Astrocyte (in vitro differentiated cells and primary cell): Measurements from ENCODE around the gene HNRNPU. TPM values are rescaled to one million over a fixed set of nuclear protein-coding genes. Genes with fewer than 3 reads are reported as not detected.
A peak's percentile ranks its signal among the peaks of the same experiment; 100 is the strongest.

ENCODE experiments used
- DNase-seq: peaks from one replicate; pipeline ENCODE4 v3.0.0-alpha.2; 2010; ENCODE audit warnings: low read depth
- FAIRE-seq: peaks from 2 replicates; lab custom pipeline; 2011; peaks lifted over from hg19 to GRCh38; lab: Jason Lieb, UNC
- H2AFZ ChIP-seq: 2 replicates; pipeline ENCODE4 v1.6.0; 2012; ENCODE audit warnings: low read depth, low read length, inconsistent platforms
- H3K27ac ChIP-seq: 2 replicates; pipeline ENCODE4 v1.5.1; 2011; ENCODE audit warnings: low read depth, low read length, inconsistent platforms
- H3K27me3 ChIP-seq: 2 replicates; pipeline ENCODE4 v1.6.0; 2011; ENCODE audit warnings: low read length, inconsistent platforms; ENCODE audit not compliant: insufficient read depth
- H3K36me3 ChIP-seq: 2 replicates; pipeline ENCODE4 v1.5.1; 2011; ENCODE audit warnings: low read length, inconsistent platforms; ENCODE audit not compliant: insufficient read depth
- H3K4me1 ChIP-seq: 2 replicates; pipeline ENCODE4 v1.5.1; 2011; ENCODE audit warnings: low read length, inconsistent platforms; ENCODE audit not compliant: insufficient read depth
- H3K4me2 ChIP-seq: 2 replicates; pipeline ENCODE4 v1.6.0; 2012; ENCODE audit warnings: low read length, inconsistent platforms
- H3K4me3 ChIP-seq: 2 replicates; pipeline ENCODE4 v1.5.1; 2011; ENCODE audit warnings: low read depth, mild to moderate bottlenecking, low read length, inconsistent platforms; ENCODE audit not compliant: insufficient read depth
- H3K79me2 ChIP-seq: 2 replicates; pipeline ENCODE4 v1.6.0; 2012; ENCODE audit warnings: mild to moderate bottlenecking, low read length, inconsistent platforms; ENCODE audit not compliant: insufficient read depth
- H3K9ac ChIP-seq: 2 replicates; pipeline ENCODE4 v1.6.0; 2012; ENCODE audit warnings: mild to moderate bottlenecking, low read length, inconsistent platforms
- H3K9me3 ChIP-seq: 2 replicates; pipeline ENCODE4 v1.5.1; 2012; ENCODE audit warnings: low read depth, mild to moderate bottlenecking, low read length, inconsistent platforms; ENCODE audit not compliant: insufficient read depth
- H4K20me1 ChIP-seq: 2 replicates; pipeline ENCODE4 v1.6.0; 2012; ENCODE audit warnings: low read length, inconsistent platforms; ENCODE audit not compliant: insufficient read depth
- H3K27ac Mint-ChIP-seq: one replicate; pipeline ENCODE4 v1.8.0; 2021; ENCODE audit warnings: mild to moderate bottlenecking, mixed read lengths; ENCODE audit not compliant: unreplicated experiment
- H3K27me3 Mint-ChIP-seq: one replicate; pipeline ENCODE4 v1.8.0; 2021; ENCODE audit warnings: low read depth, mixed read lengths; ENCODE audit not compliant: unreplicated experiment
- H3K36me3 Mint-ChIP-seq: one replicate; pipeline ENCODE4 v1.8.0; 2021; ENCODE audit warnings: low read depth, mixed read lengths; ENCODE audit not compliant: unreplicated experiment
- H3K4me1 Mint-ChIP-seq: one replicate; pipeline ENCODE4 v1.8.0; 2021; ENCODE audit warnings: low read depth, mixed read lengths; ENCODE audit not compliant: unreplicated experiment
- H3K4me3 Mint-ChIP-seq: one replicate; pipeline ENCODE4 v1.8.0; 2021; ENCODE audit warnings: mild to moderate bottlenecking, moderate library complexity, mixed read lengths; ENCODE audit not compliant: unreplicated experiment
- H3K9me3 Mint-ChIP-seq: one replicate; pipeline ENCODE4 v1.8.0; 2021; ENCODE audit warnings: mild to moderate bottlenecking, mixed read lengths; ENCODE audit not compliant: unreplicated experiment
- EZH2 ChIP-seq: IDR thresholded peaks from 2 replicates; pipeline ENCODE4 v1.6.1; 2012; ENCODE audit warnings: mild to moderate bottlenecking, low read length, inconsistent platforms; ENCODE audit not compliant: insufficient read depth
- total RNA-seq: library from RNA; stranded (reverse); gene quantifications from 2 replicates; pipeline ENCODE4 v1.2.1, GENCODE V29; 2021
- TF ChIP-seq, protein P1 (sequence below): IDR thresholded peaks from 2 replicates; pipeline ENCODE4 v1.5.1; 2011; ENCODE audit warnings: low read depth, mild to moderate bottlenecking, inconsistent platforms, low read length, moderate library complexity; ENCODE audit not compliant: insufficient read depth

The HNRNPU gene
- total RNA-seq, 1 donor from 2014 or later: 289 TPM

GRCh38 chr1:244862699-244863490, 1.4 kb downstream of the HNRNPU start:
- H3K4me1 Mint-ChIP-seq: peaks cover 23% of the 10 kb centered on the region
- Histone ChIP-seq H2AFZ (no peak overlapping the region), H3K4me3 (peak overlapping the region; percentile 96), H3K9me3 (no peaks in the 10 kb centered on the region), H3K9ac (peak overlapping the region; percentile 100), H3K27ac (peak overlapping the region; percentile 88), H3K27me3 (no peaks in the 10 kb centered on the region), H4K20me1 (peaks cover 50% of the 10 kb centered on the region), H3K79me2 (peaks cover 64% of the 10 kb centered on the region), H3K4me1 (peaks cover 14% of the 10 kb centered on the region), H3K36me3 (peaks cover 34% of the 10 kb centered on the region), H3K4me2 (peak overlapping the region; percentile 88)
- no peak for TF ChIP-seq EZH2
- TF ChIP-seq, protein P1, sequence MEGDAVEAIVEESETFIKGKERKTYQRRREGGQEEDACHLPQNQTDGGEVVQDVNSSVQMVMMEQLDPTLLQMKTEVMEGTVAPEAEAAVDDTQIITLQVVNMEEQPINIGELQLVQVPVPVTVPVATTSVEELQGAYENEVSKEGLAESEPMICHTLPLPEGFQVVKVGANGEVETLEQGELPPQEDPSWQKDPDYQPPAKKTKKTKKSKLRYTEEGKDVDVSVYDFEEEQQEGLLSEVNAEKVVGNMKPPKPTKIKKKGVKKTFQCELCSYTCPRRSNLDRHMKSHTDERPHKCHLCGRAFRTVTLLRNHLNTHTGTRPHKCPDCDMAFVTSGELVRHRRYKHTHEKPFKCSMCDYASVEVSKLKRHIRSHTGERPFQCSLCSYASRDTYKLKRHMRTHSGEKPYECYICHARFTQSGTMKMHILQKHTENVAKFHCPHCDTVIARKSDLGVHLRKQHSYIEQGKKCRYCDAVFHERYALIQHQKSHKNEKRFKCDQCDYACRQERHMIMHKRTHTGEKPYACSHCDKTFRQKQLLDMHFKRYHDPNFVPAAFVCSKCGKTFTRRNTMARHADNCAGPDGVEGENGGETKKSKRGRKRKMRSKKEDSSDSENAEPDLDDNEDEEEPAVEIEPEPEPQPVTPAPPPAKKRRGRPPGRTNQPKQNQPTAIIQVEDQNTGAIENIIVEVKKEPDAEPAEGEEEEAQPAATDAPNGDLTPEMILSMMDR: no peak
- peak; percentile 69 for DNase-seq
- no peaks in the 10 kb centered on the region for H3K9me3 Mint-ChIP-seq
- H3K4me3 Mint-ChIP-seq: peak overlapping the region; percentile 90
- H3K27me3 Mint-ChIP-seq: no peaks in the 10 kb centered on the region
- FAIRE-seq: no peak
- peak overlapping the region; percentile 85 for H3K27ac Mint-ChIP-seq
- H3K36me3 Mint-ChIP-seq: peaks cover 3% of the 10 kb centered on the region

DNA sequence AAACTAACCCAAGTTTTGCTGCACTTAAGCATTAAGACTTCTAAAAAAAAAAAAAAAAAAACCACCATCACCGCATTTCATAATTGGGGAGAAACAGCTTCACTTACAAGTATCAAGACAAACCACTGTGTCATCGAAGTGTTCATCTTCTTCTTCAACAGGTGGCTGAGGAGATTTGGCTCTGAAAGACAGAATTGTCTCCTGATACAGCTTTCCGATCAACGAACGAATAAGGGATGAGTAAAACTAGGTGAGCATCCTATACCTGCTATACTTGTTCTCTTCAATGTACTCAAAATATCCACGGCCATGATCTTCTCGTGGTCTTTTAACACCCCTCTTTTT, 2.0 kb downstream of the HNRNPU start:
- Mint-ChIP-seq H3K9me3 (no peaks in the 10 kb centered on the region), H3K27me3 (no peaks in the 10 kb centered on the region), H3K27ac (peak overlapping the region; percentile 85), H3K4me1 (peaks cover 23% of the 10 kb centered on the region), H3K36me3 (peaks cover 4% of the 10 kb centered on the region), H3K4me3 (peak overlapping the region; percentile 90)
- peak overlapping the region; percentile 69 for H3K27ac ChIP-seq
- peak overlapping the region; percentile 88 for H3K4me2 ChIP-seq
- peak overlapping the region; percentile 96 for H3K4me3 ChIP-seq
- FAIRE-seq (no peak), DNase-seq (no peak)
- H3K27me3 ChIP-seq: no peaks in the 10 kb centered on the region
- H3K9ac ChIP-seq: peak overlapping the region; percentile 100
- peaks cover 14% of the 10 kb centered on the region for H3K4me1 ChIP-seq
- H3K79me2 ChIP-seq: peaks cover 69% of the 10 kb centered on the region
- H4K20me1 ChIP-seq: peaks cover 55% of the 10 kb centered on the region
- TF ChIP-seq EZH2: no peak
- TF ChIP-seq, protein P1: no peak
- H3K9me3 ChIP-seq: no peaks in the 10 kb centered on the region
- peaks cover 40% of the 10 kb centered on the region for H3K36me3 ChIP-seq
- H2AFZ ChIP-seq: no peak overlapping the region

- TF ChIP-seq, protein P1: no peak
- TF ChIP-seq EZH2: no peak
- H3K4me1 Mint-ChIP-seq: peaks cover 22% of the 10 kb centered on the region
- H3K9me3 Mint-ChIP-seq: no peaks in the 10 kb centered on the region
- no peak overlapping the region for H3K27ac ChIP-seq
- no peak overlapping the region for H2AFZ ChIP-seq
- H3K9ac ChIP-seq: peak overlapping the region; percentile 100
- peak overlapping the region; percentile 48 for H3K27ac Mint-ChIP-seq
- H3K36me3 ChIP-seq: peaks cover 45% of the 10 kb centered on the region
- FAIRE-seq (no peak), DNase-seq (no peak)
- no peaks in the 10 kb centered on the region for H3K27me3 Mint-ChIP-seq
- peaks cover 76% of the 10 kb centered on the region for H3K79me2 ChIP-seq
- no peaks in the 10 kb centered on the region for H3K27me3 ChIP-seq
- no peaks in the 10 kb centered on the region for H3K9me3 ChIP-seq
- H3K36me3 Mint-ChIP-seq: peaks cover 6% of the 10 kb centered on the region
- peaks cover 14% of the 10 kb centered on the region for H3K4me1 ChIP-seq
- peaks cover 61% of the 10 kb centered on the region for H4K20me1 ChIP-seq
- H3K4me3 Mint-ChIP-seq: peak overlapping the region; percentile 90
- peak overlapping the region; percentile 88 for H3K4me2 ChIP-seq
- H3K4me3 ChIP-seq: peak overlapping the region; percentile 96
These were observed 2.7 kb downstream of the HNRNPU start for GRCh38 chr1:244861683-244862082.
